HS-5 (cell line): ENCODE measurements around the gene SCUBE1.
"Not testable (repeated sequence)": the region's sequence is repeated elsewhere in the genome, so short reads cannot be mapped to it uniquely, and the experiment has no call there.

ENCODE experiments used
- DNase-seq: peaks from one replicate; pipeline ENCODE4 v3.0.0-alpha.2; 2012; ENCODE audit warnings: low read depth

Gene SCUBE1

GRCh38 chr22:43301866-43302265, 41.3 kb downstream of the SCUBE1 start:
- DNase-seq, result no peak

GRCh38 chr22:43300891-43301676, 42.1 kb downstream of the SCUBE1 start:
- DNase-seq, result no peak

- no peak for DNase-seq
These were observed 43.4 kb downstream of the SCUBE1 start for GRCh38 chr22:43299736-43300135.

GRCh38 chr22:43298062-43298801, 44.9 kb downstream of the SCUBE1 start:
- no peak for DNase-seq

- DNase-seq, result no peak
These were observed 45.7 kb downstream of the SCUBE1 start for GRCh38 chr22:43297270-43298061.

- DNase-seq, result no peak
These were observed 46.8 kb downstream of the SCUBE1 start for GRCh38 chr22:43296276-43296902.

DNA sequence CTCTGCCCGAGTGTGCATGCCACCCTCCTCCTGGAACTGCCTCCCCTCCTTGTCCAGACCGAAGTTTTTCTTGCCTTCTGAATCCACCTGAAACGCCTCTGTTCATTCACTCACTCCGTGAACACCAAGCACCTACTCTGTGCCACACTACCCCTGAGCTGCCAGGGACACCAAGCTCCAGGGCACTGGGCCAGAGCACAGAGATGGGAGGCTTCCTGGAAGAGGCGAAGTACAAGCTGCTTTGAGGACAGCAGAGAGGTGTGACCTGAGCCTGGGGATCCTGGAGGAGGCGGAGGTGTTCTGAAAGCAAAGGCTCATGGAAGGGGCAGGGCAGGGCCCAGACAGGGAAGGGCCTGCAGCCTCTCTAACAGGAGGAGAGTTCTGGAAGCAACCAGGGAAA, 47.5 kb downstream of the SCUBE1 start:
- DNase-seq, result no peak

DNA sequence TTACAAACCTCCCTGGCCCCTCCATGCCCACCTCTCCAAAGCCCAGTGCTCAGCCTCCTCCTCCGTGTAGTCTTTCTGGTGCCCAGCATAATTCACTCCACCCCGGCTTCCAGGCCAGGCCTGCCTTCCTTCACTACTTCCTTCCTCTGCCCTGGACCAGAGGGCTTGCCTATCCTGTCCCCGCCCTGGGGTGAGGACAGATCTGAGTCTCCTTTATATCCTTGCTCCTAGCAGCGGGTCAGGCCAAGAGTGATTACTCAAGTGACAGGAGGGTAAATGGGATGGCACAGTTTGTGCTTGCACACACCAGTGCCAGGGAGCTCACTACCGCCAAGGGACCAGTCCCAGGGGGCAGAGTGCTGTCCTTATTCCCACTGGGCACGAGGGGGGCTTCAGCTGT, 48.0 kb downstream of the SCUBE1 start:
- DNase-seq, result no peak

GRCh38 chr22:43293655-43294392, 49.3 kb downstream of the SCUBE1 start:
- no peak for DNase-seq

DNA sequence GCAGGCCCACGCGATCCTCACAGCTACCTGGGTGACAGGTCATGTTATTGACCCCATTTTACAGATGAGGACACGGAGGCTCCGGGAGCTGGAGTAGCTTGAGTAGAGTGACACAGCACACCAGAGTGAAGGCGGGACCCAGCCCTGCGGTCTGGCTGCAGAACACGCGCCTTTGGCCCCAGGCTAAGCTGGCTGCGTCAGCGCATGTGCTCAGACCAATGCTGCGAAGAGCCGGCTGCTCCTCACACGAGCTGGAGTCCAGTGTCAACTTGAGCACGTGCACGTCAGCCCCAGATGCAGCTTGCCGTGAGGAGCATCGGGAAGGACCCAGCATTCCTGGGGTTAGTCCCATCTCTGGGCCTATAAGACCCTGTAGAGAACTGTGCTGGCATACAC, 49.9 kb downstream of the SCUBE1 start:
- no peak for DNase-seq

GRCh38 chr22:43292630-43293018, 50.5 kb downstream of the SCUBE1 start:
- DNase-seq, result no peak

DNA sequence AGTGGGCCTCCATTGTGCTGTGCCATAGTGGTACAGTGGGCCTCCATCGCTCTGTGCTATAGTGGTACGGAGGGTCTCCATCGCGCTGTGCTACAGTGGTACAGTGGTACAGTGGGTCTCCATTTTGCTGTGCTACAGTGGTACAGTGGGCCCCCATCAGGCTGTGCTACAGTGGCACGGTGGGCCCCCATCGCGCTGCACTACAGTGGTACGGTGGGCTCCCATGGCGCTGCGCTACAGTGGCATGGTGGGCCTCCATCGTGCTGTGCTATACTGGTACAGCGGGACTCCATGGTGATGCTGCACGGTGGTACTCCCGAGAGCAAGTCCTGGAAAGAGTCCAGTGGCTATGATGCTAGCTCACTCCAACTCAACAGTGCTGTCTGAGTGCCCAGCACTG, 51.8 kb downstream of the SCUBE1 start:
- no peak for DNase-seq

GRCh38 chr22:43289976-43290721, 53.0 kb downstream of the SCUBE1 start:
- no peak for DNase-seq

GRCh38 chr22:43289531-43289963, 53.6 kb downstream of the SCUBE1 start:
- no peak for DNase-seq

DNA sequence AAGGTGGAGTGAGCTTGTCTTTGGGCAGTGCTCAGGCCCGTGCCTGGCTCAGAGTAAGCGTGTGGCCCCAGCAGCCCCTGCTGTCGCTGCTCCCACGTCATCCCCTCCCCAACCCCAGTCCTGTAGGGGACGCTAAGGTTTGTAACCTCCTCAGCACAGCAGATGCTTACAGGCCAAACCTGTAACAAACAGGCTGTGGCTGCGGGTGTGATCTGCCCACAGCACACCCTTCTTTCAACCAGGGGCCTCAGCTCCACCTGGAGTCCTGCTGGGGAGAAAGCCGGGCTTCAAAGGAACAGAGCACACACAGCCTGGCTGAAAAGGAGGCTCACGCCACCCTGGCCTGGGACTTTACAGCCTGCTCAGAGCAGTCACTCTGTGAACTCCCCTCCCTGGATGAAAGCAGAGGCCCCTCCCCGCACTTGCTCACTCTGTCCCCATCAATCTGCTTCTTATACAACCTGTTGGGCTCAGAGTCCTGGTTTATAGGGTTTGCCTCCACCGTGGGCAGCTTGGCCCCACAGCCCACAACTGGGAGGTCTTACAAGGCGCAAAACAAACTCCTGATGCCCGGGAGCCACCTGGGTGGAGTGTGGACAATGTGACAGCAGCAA, 54.3 kb downstream of the SCUBE1 start:
- no peak for DNase-seq

DNA sequence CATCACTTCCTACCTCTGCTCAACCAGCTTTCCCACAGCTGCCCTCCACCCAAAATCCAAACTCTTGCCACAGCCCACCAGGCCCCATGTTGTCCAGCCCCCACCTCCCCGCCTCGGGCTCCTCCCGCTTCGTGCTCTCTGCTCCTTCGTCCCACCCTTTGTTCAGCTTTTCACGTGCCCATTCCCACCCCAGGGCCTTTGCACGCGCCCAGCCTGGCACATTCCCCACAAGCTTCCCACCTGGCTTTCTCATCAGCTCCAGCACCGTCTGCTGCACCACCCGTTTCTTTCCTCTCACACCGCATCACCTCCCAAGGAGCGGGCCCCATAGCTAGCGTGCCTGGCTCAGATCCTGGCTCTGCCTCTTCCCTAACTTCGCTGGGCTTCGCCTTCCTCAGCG, 54.8 kb downstream of the SCUBE1 start:
- DNase-seq, result no peak

DNA sequence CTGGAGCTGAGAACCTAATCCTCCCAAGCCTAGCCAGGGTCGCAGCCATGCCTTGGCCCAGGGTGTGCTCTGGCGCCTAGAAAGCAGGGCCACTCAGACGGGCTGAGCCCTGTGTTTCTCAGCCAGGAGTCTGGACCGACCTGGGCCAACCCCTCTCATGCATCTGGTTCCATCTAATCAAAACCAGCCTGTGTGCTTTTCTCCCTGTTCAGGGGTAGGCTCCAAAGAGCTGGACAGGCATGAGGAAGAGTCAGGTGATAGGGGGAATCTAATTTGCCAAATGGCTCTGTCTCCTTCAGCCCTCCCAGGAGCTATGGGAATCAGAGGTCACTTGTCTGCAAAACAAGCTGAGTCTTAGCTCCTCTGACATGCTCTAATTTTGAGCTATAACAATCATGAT, 55.7 kb downstream of the SCUBE1 start:
- DNase-seq, result no peak

- no peak for DNase-seq
These were observed 61.8 kb downstream of the SCUBE1 start for GRCh38 chr22:43281394-43281793.

DNA sequence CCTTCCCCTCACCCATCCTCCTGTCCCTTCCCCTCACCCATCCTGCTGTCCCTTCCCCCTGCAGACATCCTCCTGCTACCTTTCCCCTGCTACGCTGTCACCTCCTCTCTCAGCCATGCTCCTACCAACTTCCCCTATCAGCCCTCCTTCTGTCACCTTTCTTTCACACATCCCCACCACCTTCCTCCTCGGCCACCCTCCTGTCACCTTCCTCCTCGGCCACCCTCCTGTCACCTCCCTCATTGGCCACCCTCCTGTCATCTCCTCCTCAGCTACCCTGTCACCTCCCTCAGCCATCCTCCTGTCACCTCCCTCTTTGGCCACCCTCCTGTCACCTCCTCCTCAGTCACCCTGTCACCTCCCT, 62.7 kb downstream of the SCUBE1 start:
- DNase-seq, result not testable (repeated sequence)

DNA sequence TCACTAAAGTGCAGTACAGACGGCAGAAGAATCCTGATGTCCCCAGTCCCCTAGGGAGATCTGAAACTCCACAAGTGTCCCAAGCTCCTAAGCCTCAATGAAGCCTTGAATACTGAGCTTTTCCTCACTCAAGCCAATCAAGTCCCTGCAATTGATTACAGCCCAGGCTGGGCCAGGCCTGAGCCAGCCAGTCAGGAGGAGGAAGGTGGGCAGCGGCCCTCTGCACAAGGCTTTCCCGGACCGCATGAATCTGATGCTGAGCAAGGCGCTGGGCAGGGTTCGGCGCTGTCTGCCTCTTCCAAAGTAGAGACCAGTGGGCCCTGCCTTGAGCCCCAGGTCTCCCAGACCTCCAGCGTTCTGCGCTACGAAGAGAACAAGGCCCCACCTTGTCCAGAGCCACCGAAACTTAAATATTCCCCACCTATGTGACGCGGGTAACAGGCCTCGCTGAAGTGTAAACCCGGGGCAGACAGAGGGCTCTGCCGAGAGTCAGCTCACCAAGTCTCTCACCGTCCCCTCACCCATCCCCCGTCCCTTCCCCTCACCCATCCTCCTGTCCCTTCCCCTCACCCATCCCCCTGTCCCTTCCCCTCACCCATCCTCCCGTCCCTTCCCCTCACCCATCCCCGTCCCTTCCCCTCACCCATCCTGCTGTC, 63.2 kb downstream of the SCUBE1 start:
- no peak for DNase-seq
